ENCODE results near the gene CHRNA1. TPM values are rescaled to one million over a fixed set of nuclear protein-coding genes. Genes with fewer than 3 reads are reported as not detected.

Gene CHRNA1
- total and polyA plus RNA-seq, 4 donors: not detected

DNA sequence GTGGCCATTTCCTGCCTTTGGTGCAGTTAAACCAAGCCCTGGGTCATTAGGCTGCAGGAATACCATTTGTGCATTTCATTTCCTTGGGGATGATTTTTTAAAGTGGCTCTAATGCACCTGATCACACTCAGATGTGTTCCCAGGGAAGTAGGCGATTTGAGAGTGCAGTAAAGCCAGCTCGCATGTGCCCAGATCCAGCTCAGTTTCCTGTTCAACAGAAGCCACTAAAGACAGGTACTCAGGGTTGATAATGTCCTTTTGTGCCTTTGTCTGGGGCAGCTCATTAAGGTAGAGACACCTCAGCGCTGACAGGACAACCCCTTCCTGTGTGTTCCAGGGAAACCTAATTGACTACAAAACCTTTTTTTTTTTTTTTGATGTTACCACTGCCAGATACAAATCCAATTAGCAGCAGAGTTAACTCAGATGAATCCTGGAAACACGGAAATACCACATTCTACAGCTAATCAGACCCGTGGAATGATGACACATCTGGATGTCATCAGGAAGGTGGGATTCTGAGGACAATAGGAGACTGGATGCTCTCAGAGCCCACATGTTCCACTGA, 15.2 kb upstream of the CHRNA1 start:
- Histone ChIP-seq H3K4me1 (ENCODE audit: control insufficient read depth in 4 of 4, insufficient read depth in 4 of 4, low read length in 3 of 4) (no peaks in the 10 kb centered on the region), H3K36me3 (ENCODE audit: control insufficient read depth in 4 of 4, insufficient read depth in 3 of 4, low read depth in 1 of 4, low read length in 3 of 4) (no peaks in the 10 kb centered on the region), H3K4me3 (ENCODE audit: low read depth in 1 of 3, low read length in 3 of 3) (no peak overlapping the region), H3K27me3 (ENCODE audit: control insufficient read depth in 4 of 4, insufficient read depth in 4 of 4, low read length in 3 of 4) (no peaks in the 10 kb centered on the region), H3K9ac (ENCODE audit: low read depth in 1 of 2, low read length in 2 of 2) (no peak overlapping the region), H3K9me3 (ENCODE audit: control insufficient read depth in 4 of 4, low read length in 3 of 4) (no peaks in the 10 kb centered on the region), H3K27ac (ENCODE audit: low read depth in 1 of 2, low read length in 2 of 2) (no peak overlapping the region)
- 90% methylated on average over 5 of the region's 5 CpGs for WGBS
- no peak for TF ChIP-seq CTCF (IDR thresholded peaks at IDR 0.05; ENCODE audit: low read depth, low read length, missing input control)
- no peak for TF ChIP-seq RAD21 (IDR thresholded peaks at IDR 0.05)
- no peak for TF ChIP-seq SP1 (IDR thresholded peaks at IDR 0.05)
- no peak for TF ChIP-seq FOXA1 (IDR thresholded peaks at IDR 0.05)
- DNase-seq (ENCODE audit: low spot score): no peak

- 64% methylated on average over 13 of the region's 13 CpGs for WGBS
- H3K4me1 ChIP-seq (ENCODE audit: control insufficient read depth in 4 of 4, insufficient read depth in 4 of 4, low read length in 3 of 4): no peaks in the 10 kb centered on the region
- H3K4me3 ChIP-seq (ENCODE audit: low read depth in 1 of 3, low read length in 3 of 3): no peak overlapping the region
- no peaks in the 10 kb centered on the region for H3K27me3 ChIP-seq (ENCODE audit: control insufficient read depth in 4 of 4, insufficient read depth in 4 of 4, low read length in 3 of 4)
- no peaks in the 10 kb centered on the region for H3K36me3 ChIP-seq (ENCODE audit: control insufficient read depth in 4 of 4, insufficient read depth in 3 of 4, low read depth in 1 of 4, low read length in 3 of 4)
- DNase-seq (ENCODE audit: low spot score): no peak
- H3K27ac ChIP-seq (ENCODE audit: low read depth in 1 of 2, low read length in 2 of 2): no peak overlapping the region
- H3K9me3 ChIP-seq (ENCODE audit: control insufficient read depth in 4 of 4, low read length in 3 of 4): no peaks in the 10 kb centered on the region
- H3K9ac ChIP-seq (ENCODE audit: low read depth in 1 of 2, low read length in 2 of 2): no peak overlapping the region
- TF ChIP-seq SP1 (IDR thresholded peaks at IDR 0.05): no peak
- TF ChIP-seq YY1 (IDR thresholded peaks at IDR 0.05): no peak
- no peak for TF ChIP-seq REST (IDR thresholded peaks at IDR 0.05)
- no peak for TF ChIP-seq GABPA (IDR thresholded peaks at IDR 0.05 in 1 of 2, conservative IDR thresholded peaks at IDR 0.05 in 1 of 2)
- TF ChIP-seq RXRA (IDR thresholded peaks at IDR 0.05): no peak
- no peak for TF ChIP-seq JUND (IDR thresholded peaks at IDR 0.05)
These were observed 14.1 kb upstream of the CHRNA1 start for GRCh38 chr2:174778085-174778981.
